Type B pancreatic cell (in vitro differentiated cells): ENCODE results near the gene TMC1. TPM values are rescaled to one million over a fixed set of nuclear protein-coding genes. Genes with fewer than 3 reads are reported as not detected.
A peak's percentile ranks its signal among the peaks of the same experiment; 100 is the strongest.
"Not testable (repeated sequence)": the region's sequence is repeated elsewhere in the genome, so short reads cannot be mapped to it uniquely, and the experiment has no call there.

Experiments
- DNase-seq: peaks from one replicate; pipeline ENCODE4 v3.0.0; 2021; ENCODE audit warnings: mixed read lengths; ENCODE audit not compliant: unreplicated experiment; ENCODE audit errors: extremely low spot score
- H3K27ac Mint-ChIP-seq: 2 replicates; pipeline ENCODE4 v1.8.0; 2021; ENCODE audit warnings: mild to moderate bottlenecking, mixed read lengths
- H3K27me3 Mint-ChIP-seq: 2 replicates; pipeline ENCODE4 v1.8.0; 2021; ENCODE audit warnings: mixed read lengths
- H3K36me3 Mint-ChIP-seq: 2 replicates; pipeline ENCODE4 v1.8.0; 2021; ENCODE audit warnings: mixed read lengths
- H3K4me1 Mint-ChIP-seq: one replicate; pipeline ENCODE4 v1.8.0; 2021; ENCODE audit warnings: mixed read lengths; ENCODE audit not compliant: unreplicated experiment
- H3K4me3 Mint-ChIP-seq: 2 replicates; pipeline ENCODE4 v1.8.0; 2021; ENCODE audit warnings: mild to moderate bottlenecking, mixed read lengths
- H3K9me3 Mint-ChIP-seq: 2 replicates; pipeline ENCODE4 v1.8.0; 2021; ENCODE audit warnings: mixed read lengths
- CTCF ChIP-seq: fragments of 200-600 bp; sonication (generic); conservative IDR thresholded peaks from 2 replicates; pipeline ENCODE4 v1.5.0; 2021; ENCODE audit warnings: antibody characterized with exemption, mild to moderate bottlenecking
- total RNA-seq: library from RNA; stranded (reverse); gene quantifications from 2 replicates; pipeline ENCODE4 v1.2.1, GENCODE V29; 2021; ENCODE audit warnings: low replicate concordance

Gene TMC1
- total RNA-seq, 1 donor from 2014 or later: not detected

DNA sequence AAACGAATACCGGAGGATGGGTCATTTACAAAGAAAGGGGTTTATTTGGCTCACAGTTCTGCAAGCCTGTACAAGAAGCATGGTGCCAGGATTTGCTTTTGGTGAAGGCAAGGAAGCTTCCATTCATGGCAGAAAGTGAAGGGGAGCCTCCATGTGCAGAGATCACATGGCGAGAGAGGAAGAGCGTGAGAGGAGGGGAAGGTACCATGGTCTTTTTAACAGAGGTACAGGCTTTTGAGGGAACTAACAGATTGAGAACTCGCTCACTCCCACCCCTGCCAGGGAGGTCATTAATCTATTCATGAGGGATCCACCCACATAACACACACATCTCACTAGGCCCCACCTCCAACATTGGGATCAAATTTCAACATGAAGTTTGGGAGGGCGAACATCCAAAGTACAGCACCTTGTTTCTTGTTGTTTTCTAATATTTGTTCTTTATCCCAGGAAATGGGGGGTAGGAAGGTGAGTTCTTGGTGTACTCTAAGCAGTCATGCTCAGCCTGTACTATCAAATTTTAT lies 18.5 kb downstream of the TMC1 start:
- Mint-ChIP-seq H3K4me1 (peaks cover 8% of the 10 kb centered on the region), H3K4me3 (no peak overlapping the region), H3K9me3 (peaks cover 7% of the 10 kb centered on the region), H3K27me3 (no peaks in the 10 kb centered on the region), H3K27ac (peak overlapping the region; percentile 0), H3K36me3 (no peaks in the 10 kb centered on the region)
- TF ChIP-seq CTCF: no peak
- no peak for DNase-seq

GRCh38 chr9:72540348-72540873 lies 19.0 kb downstream of the TMC1 start:
- H3K9me3 Mint-ChIP-seq: peaks cover 7% of the 10 kb centered on the region
- no peak for TF ChIP-seq CTCF
- H3K27ac Mint-ChIP-seq: peak overlapping the region; percentile 0
- no peaks in the 10 kb centered on the region for H3K36me3 Mint-ChIP-seq
- no peak overlapping the region for H3K4me3 Mint-ChIP-seq
- H3K4me1 Mint-ChIP-seq: peaks cover 8% of the 10 kb centered on the region
- DNase-seq: no peak
- H3K27me3 Mint-ChIP-seq: no peaks in the 10 kb centered on the region

GRCh38 chr9:72542537-72542833 lies 21.1 kb downstream of the TMC1 start:
- not testable (repeated sequence) for H3K36me3 Mint-ChIP-seq, DNase-seq, H3K9me3 Mint-ChIP-seq, H3K4me1 Mint-ChIP-seq, H3K4me3 Mint-ChIP-seq, H3K27ac Mint-ChIP-seq, H3K27me3 Mint-ChIP-seq

- Mint-ChIP-seq H3K27me3 (no peaks in the 10 kb centered on the region), H3K9me3 (peaks cover 4% of the 10 kb centered on the region), H3K4me1 (peaks cover 8% of the 10 kb centered on the region), H3K27ac (no peak overlapping the region), H3K4me3 (no peak overlapping the region), H3K36me3 (no peaks in the 10 kb centered on the region)
- no peak for TF ChIP-seq CTCF
- no peak for DNase-seq
These were observed 21.5 kb downstream of the TMC1 start for GRCh38 chr9:72542917-72543316.

DNA sequence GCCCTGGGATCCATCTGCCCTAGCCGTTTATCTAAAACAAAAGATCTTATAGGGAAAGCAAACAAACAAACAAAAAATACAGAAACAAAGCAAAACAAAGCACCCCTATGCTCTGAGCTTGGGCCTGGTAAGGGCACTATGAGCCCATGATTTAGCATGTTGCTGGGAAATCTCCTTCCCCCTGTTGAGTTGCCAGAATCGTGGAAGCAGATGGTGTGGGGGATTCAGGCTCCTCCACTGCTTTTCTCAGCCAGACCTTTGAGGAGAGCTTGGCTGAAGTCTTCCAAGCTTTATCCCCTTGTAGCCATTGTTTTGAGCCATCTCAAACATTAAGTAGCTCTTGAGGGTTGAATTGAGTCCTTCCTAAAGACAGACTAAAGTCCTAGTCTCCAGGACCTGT lies 29.9 kb downstream of the TMC1 start:
- DNase-seq: no peak
- Mint-ChIP-seq H3K36me3 (no peaks in the 10 kb centered on the region), H3K27ac (no peak overlapping the region), H3K4me1 (peaks cover 13% of the 10 kb centered on the region), H3K4me3 (no peak overlapping the region), H3K9me3 (peaks cover 4% of the 10 kb centered on the region), H3K27me3 (no peaks in the 10 kb centered on the region)
- TF ChIP-seq CTCF: no peak

DNA sequence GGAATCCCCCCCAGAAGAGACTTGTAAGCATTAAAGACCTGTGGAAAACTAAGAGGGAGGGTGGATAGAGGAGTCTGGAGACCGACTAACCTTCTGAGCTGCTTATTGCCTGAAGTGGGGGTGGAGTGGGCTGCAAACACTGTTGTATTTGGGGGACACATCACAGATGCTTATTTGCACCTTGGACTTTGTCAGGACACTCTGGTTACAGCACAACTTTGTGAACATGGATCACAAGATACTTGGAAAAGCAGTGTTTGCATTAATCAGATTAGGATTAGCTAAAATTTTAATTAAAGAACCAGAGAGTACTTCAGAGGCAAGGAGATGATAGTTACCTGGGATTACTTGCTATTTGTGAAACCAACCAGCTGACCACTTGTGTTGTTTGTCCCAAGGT lies 30.9 kb downstream of the TMC1 start:
- no peak overlapping the region for H3K4me3 Mint-ChIP-seq
- no peaks in the 10 kb centered on the region for H3K27me3 Mint-ChIP-seq
- no peak for DNase-seq
- TF ChIP-seq CTCF: no peak
- H3K27ac Mint-ChIP-seq: no peak overlapping the region
- peaks cover 13% of the 10 kb centered on the region for H3K4me1 Mint-ChIP-seq
- H3K36me3 Mint-ChIP-seq: no peaks in the 10 kb centered on the region
- peaks cover 4% of the 10 kb centered on the region for H3K9me3 Mint-ChIP-seq
